IMR-90 (cell line): ENCODE measurements around the gene CA11. TPM values are rescaled to one million over a fixed set of nuclear protein-coding genes. Genes with fewer than 3 reads are reported as not detected.

Experiments used
- ATAC-seq: fragments of 200-7000 bp; cut with Tn5 transposase; 2 replicates; pipeline ENCODE4 v1.9.1; 2020; ENCODE audit warnings: low read depth, mild to moderate bottlenecking, moderate library complexity
- BruUV-seq: library from RNA; stranded (reverse); fragments of 400-500 nt; replicated peaks from 2 replicates; lab custom pipeline; 2021; lab: Mats Ljungman, UMichigan
- CTCF ChIA-PET: fragments of 300-600 bp; formaldehyde crosslinking; extraction: SDS; loops from one replicate; lab custom pipeline; 2021; ENCODE audit warnings: antibody characterized with exemption; lab: Yijun Ruan, JAX
- POLR2A ChIA-PET: fragments of 300-600 bp; sonication (Branson Sonifier 250); formaldehyde crosslinking; loops from one replicate; lab custom pipeline; 2022; ENCODE audit warnings: antibody characterized with exemption; ENCODE audit not compliant: unreplicated experiment; lab: Charles Lee
- DNase-seq: peaks from one replicate; pipeline ENCODE4 v3.0.0; 2013
- H2AFZ ChIP-seq: replicated peaks from 2 replicates; pipeline ENCODE3; 2013; ENCODE audit warnings: low read length, mild to moderate bottlenecking; ENCODE audit not compliant: poor library complexity
- H2AK5ac ChIP-seq: 2 replicates; pipeline ENCODE4 v1.6.1; 2013; ENCODE audit warnings: low read depth, low read length, inconsistent platforms
- H2AK9ac ChIP-seq: replicated peaks from 2 replicates; pipeline ENCODE3; 2013; ENCODE audit warnings: mild to moderate bottlenecking, low read depth, low read length, moderate library complexity; ENCODE audit not compliant: poor library complexity
- H2BK120ac ChIP-seq: 2 replicates; pipeline ENCODE4 v1.6.1; 2013; ENCODE audit warnings: low read depth, low read length, inconsistent platforms
- H2BK15ac ChIP-seq: 3 replicates; pipeline ENCODE4 v1.6.1; 2013; ENCODE audit warnings: low read depth, low read length, inconsistent platforms
- H2BK20ac ChIP-seq: 2 replicates; pipeline ENCODE4 v1.6.1; 2013; ENCODE audit warnings: low read depth, mild to moderate bottlenecking, inconsistent platforms, low read length, moderate library complexity
- H2BK5ac ChIP-seq: 2 replicates; pipeline ENCODE4 v1.6.1; 2013; ENCODE audit warnings: mild to moderate bottlenecking, low read depth, low read length, inconsistent platforms; ENCODE audit not compliant: poor library complexity, severe bottlenecking
- H3K14ac ChIP-seq: replicated peaks from 2 replicates; pipeline ENCODE4 v1.6.1; 2013; ENCODE audit warnings: low read depth, low read length, inconsistent platforms
- H3K18ac ChIP-seq: 2 replicates; pipeline ENCODE4 v1.6.1; 2013; ENCODE audit warnings: low read depth, low read length, control low read depth
- H3K23ac ChIP-seq: 2 replicates; pipeline ENCODE4 v1.6.1; 2013; ENCODE audit warnings: low read depth, low read length, inconsistent platforms
- H3K27ac ChIP-seq: 2 replicates; pipeline ENCODE4 v1.5.1; 2013; ENCODE audit warnings: mild to moderate bottlenecking, control low read depth, low read length; ENCODE audit not compliant: insufficient read depth
- H3K27me3 ChIP-seq: 2 replicates; pipeline ENCODE4 v1.6.1; 2013; ENCODE audit warnings: low read length; ENCODE audit not compliant: control insufficient read depth, insufficient read depth
- H3K36me3 ChIP-seq: 2 replicates; pipeline ENCODE4 v1.6.1; 2013; ENCODE audit warnings: low read length, mixed read lengths; ENCODE audit not compliant: control insufficient read depth, insufficient read depth
- H3K4ac ChIP-seq: 2 replicates; pipeline ENCODE4 v1.6.1; 2013; ENCODE audit warnings: low read depth, low read length, inconsistent platforms
- H3K4me1 ChIP-seq: 2 replicates; pipeline ENCODE4 v1.6.1; 2013; ENCODE audit warnings: low read length, mixed read lengths; ENCODE audit not compliant: control insufficient read depth, insufficient read depth
- H3K4me2 ChIP-seq: 2 replicates; pipeline ENCODE4 v1.6.1; 2013; ENCODE audit warnings: low read depth, mild to moderate bottlenecking, control low read depth, low read length, moderate library complexity
- H3K4me3 ChIP-seq: 2 replicates; pipeline ENCODE4 v1.5.1; 2013; ENCODE audit warnings: low read depth, mild to moderate bottlenecking, control low read depth, low read length, moderate library complexity; ENCODE audit not compliant: insufficient read depth
- H3K56ac ChIP-seq: 2 replicates; pipeline ENCODE4 v1.6.1; 2013; ENCODE audit warnings: low read length, inconsistent platforms; ENCODE audit not compliant: insufficient read depth; ENCODE audit errors: extremely low read depth
- H3K79me1 ChIP-seq, 2 experiments: 2 replicates each; pipeline ENCODE4 v1.6.1; 2013; ENCODE audit warnings: low read length in 2 of 2, inconsistent platforms in 1 of 2, low read depth in 1 of 2
- H3K9ac ChIP-seq: 2 replicates; pipeline ENCODE4 v1.6.1; 2013; ENCODE audit warnings: low read depth, low read length, control low read depth
- H3K9me1 ChIP-seq: 2 replicates; pipeline ENCODE4 v1.6.1; 2013; ENCODE audit warnings: low read length, inconsistent platforms; ENCODE audit not compliant: insufficient read depth
- H3K9me3 ChIP-seq: 2 replicates; pipeline ENCODE4 v1.6.1; 2013; ENCODE audit warnings: low read length; ENCODE audit not compliant: control insufficient read depth, insufficient read depth
- H4K20me1 ChIP-seq: 2 replicates; pipeline ENCODE4 v1.6.1; 2013; ENCODE audit warnings: low read length, inconsistent platforms; ENCODE audit not compliant: insufficient read depth
- H4K5ac ChIP-seq: 2 replicates; pipeline ENCODE4 v1.6.1; 2013; ENCODE audit warnings: mild to moderate bottlenecking, low read depth, low read length, control low read depth
- H4K8ac ChIP-seq, 2 experiments: 2 replicates each; pipeline ENCODE4 v1.6.1; 2013; ENCODE audit warnings: low read depth in 2 of 2, low read length in 2 of 2, control low read depth in 1 of 2, inconsistent platforms in 1 of 2
- H4K91ac ChIP-seq: 2 replicates; pipeline ENCODE4 v1.6.1; 2013; ENCODE audit warnings: low read depth, low read length, inconsistent platforms; ENCODE audit not compliant: insufficient read depth
- CEBPB ChIP-seq: IDR thresholded peaks from 2 replicates; pipeline ENCODE4 v1.6.1; 2012; ENCODE audit warnings: low read depth, low read length, improper control_type of control experiment
- FOS ChIP-seq: fragments of 150-350 bp; IDR thresholded peaks from 2 replicates; pipeline ENCODE4 v1.6.1; 2016; ENCODE audit warnings: low read depth, low read length
- MAFK ChIP-seq: IDR thresholded peaks from 2 replicates; pipeline ENCODE4 v1.6.1; 2012; ENCODE audit warnings: low read depth, low read length, improper control_type of control experiment
- MAZ ChIP-seq: IDR thresholded peaks from 2 replicates; pipeline ENCODE4 v1.6.1; 2012; ENCODE audit warnings: low read depth, mild to moderate bottlenecking, low read length, improper control_type of control experiment, moderate library complexity, borderline replicate concordance
- MXI1 ChIP-seq: IDR thresholded peaks from 2 replicates; pipeline ENCODE4 v1.6.1; 2012; ENCODE audit warnings: low read depth, mild to moderate bottlenecking, low read length, moderate library complexity, borderline replicate concordance
- NFE2L2 ChIP-seq: fragments of 150-350 bp; IDR thresholded peaks from 2 replicates; pipeline ENCODE4 v1.6.1; 2016; ENCODE audit warnings: low read depth, mild to moderate bottlenecking, low read length
- POLR2A ChIP-seq: IDR thresholded peaks from 2 replicates; pipeline ENCODE4 v1.6.1; 2012; ENCODE audit warnings: mild to moderate bottlenecking, low read depth, low read length
- RAD21 ChIP-seq: IDR thresholded peaks from 2 replicates; pipeline ENCODE4 v1.6.1; 2012; ENCODE audit warnings: low read length, improper control_type of control experiment
- RCOR1 ChIP-seq: IDR thresholded peaks from 2 replicates; pipeline ENCODE4 v1.6.1; 2012; ENCODE audit warnings: mild to moderate bottlenecking, low read length, improper control_type of control experiment; ENCODE audit not compliant: insufficient replicate concordance
- SMC3 ChIP-seq: fragments of 150-350 bp; IDR thresholded peaks from 2 replicates; pipeline ENCODE4 v1.6.1; 2016; ENCODE audit warnings: low read depth, mild to moderate bottlenecking, antibody characterized with exemption, low read length, moderate library complexity
- whole genome bisulfite sequencing, 2 experiments: methylation state at CpG; one replicate each; pipeline versions ENCODE4 v1.1.5 to v1.1.7; 2013; ENCODE audit warnings: missing lambda C conversion rate in 2 of 2; ENCODE audit not compliant: insufficient read length in 1 of 2; ENCODE audit errors: extremely low coverage in 2 of 2; 5-methylcytosine and 5-hydroxymethylcytosine counted together
- dilution Hi-C: fragments of 300-500 bp; cut with HindIII; formaldehyde crosslinking; loops from one replicate; pipeline ENCODE4 v1.14.3; 2018; ENCODE audit warnings: low sequenced_read_pairs; ENCODE audit not compliant: unreplicated experiment
- in situ Hi-C: fragments of 300-500 bp; cut with MboI; formaldehyde crosslinking; loops from 3 replicates; pipeline ENCODE4 v1.14.3; 2019; ENCODE audit warnings: low sequenced_read_pairs, inconsistent platforms, mixed read lengths
- intact Hi-C: fragments of 100-400 bp; cut with micrococcal nuclease; formaldehyde crosslinking; loops from 2 replicates; pipeline ENCODE4 v1.10.0; 2022
- polyA plus RNA-seq, 3 experiments: library from polyadenylated mRNA; depleted of rRNA; stranded (reverse); fragments of >200 nt; gene quantifications; 2 replicates each; pipeline ENCODE4 v1.2.3, GENCODE V29; 2012; ENCODE audit warnings: low replicate concordance in 1 of 3
- total RNA-seq: library from RNA; depleted of rRNA; stranded (reverse); fragments of >200 nt; gene quantifications from 2 replicates; pipeline ENCODE4 v1.2.3, GENCODE V29; 2012
- TF ChIP-seq, protein P1 (sequence below): fragments of 150-350 bp; IDR thresholded peaks from 2 replicates; pipeline ENCODE4 v1.6.1; 2017; ENCODE audit warnings: mild to moderate bottlenecking, antibody characterized with exemption, low read length, low read depth
- TF ChIP-seq, protein P2 (sequence below): fragments of 150-350 bp; IDR thresholded peaks from 2 replicates; pipeline ENCODE4 v1.6.1; 2016; ENCODE audit warnings: low read depth, mild to moderate bottlenecking, low read length, moderate library complexity, borderline replicate concordance
- TF ChIP-seq, protein P3 (sequence below): conservative IDR thresholded peaks from 2 replicates; pipeline ENCODE4 v1.5.1; 2012; ENCODE audit warnings: mild to moderate bottlenecking, low read depth, low read length, improper control_type of control experiment

Gene CA11
- total and polyA plus RNA-seq, 2 of the 4 experiments (the other 2 are of a cell fraction): 1.3 to 2.9 TPM

DNA sequence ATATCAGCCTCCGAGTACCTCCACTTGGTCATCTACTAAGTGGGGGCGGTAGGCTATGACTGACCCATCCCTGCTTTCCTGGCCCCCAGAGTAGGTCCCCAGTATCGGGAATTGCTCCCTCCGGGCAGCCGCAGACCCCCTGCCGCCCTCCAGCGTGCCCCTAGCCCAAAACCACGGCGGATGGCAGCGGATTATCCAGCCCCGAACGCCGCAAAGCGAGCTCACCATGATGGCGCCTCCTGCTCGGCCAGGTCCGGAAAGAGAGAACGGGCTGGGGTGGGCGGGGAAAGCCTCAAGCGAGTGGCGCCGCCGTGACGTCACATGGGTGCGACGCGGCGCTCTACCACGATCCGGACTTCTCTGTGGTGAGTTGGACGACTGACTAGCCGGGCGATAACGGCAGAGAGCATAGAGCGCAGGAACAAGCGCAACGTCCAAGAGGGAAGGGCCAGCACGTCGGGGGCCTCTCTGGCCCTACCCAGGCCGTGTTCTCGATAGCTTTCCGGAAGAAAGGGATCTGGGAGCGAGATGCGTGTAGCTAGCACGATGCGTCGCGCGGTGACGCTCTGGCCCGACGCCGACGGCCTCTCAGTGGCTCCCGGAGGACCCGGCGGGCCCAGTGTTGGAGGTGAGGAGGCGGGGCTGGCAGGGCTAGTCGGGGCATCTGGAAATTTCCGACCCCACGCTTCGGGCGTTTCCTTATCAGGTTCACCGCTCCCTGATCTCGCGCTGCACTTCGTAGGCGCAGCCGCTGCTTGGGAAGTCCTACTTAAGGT, 26.9 kb downstream of the CA11 start, which contains the start of the genes RPL18 and SPHK2:
Gene RPL18, minus strand, starts transcription at position 263 of the 776 bp plus-strand sequence. Its CDS starts 35 bp downstream, at position 228.
Gene SPHK2, plus strand, starts transcription at position 591 of the 776 bp plus-strand sequence. CDS start 1,009 bp downstream, outside the sequence.
- Histone ChIP-seq H2AK9ac (peak within 1 kb of the TSS; percentile 98), H3K56ac (peak within 1 kb of the TSS; percentile 93), H2AK5ac (peak within 1 kb of the TSS; percentile 93), H4K20me1 (peaks cover 46% of the 10 kb centered on the region), H3K9me3 (no peaks in the 10 kb centered on the region), H3K27ac (peak within 1 kb of the TSS; percentile 77), H2AFZ (peak within 1 kb of the TSS; percentile 94), H2BK5ac (peak within 1 kb of the TSS; percentile 86), H4K8ac (peak within 1 kb of the TSS; percentile 85 to 97), H3K4me1 (peaks cover 12% of the 10 kb centered on the region), H3K23ac (peak within 1 kb of the TSS; percentile 92), H3K27me3 (no peaks in the 10 kb centered on the region), H3K18ac (peak within 1 kb of the TSS; percentile 73), H3K4ac (peak within 1 kb of the TSS; percentile 96), H3K79me1 (peaks cover 16 to 59% of the 10 kb centered on the region in 2 experiments; a peak in 3 of 4 replicates), H2BK15ac (no peak within 1 kb of the TSS; the same call in 2 of the 3 replicates), H3K9me1 (peaks cover 4% of the 10 kb centered on the region), H3K14ac (peak within 1 kb of the TSS; percentile 97), H3K4me3 (peak within 1 kb of the TSS; percentile 82), H4K91ac (peak within 1 kb of the TSS; percentile 80), H2BK20ac (no peak within 1 kb of the TSS; the same call in none of the 2 replicates), H2BK120ac (peak within 1 kb of the TSS; percentile 71), H4K5ac (peak within 1 kb of the TSS; percentile 95), H3K4me2 (peak within 1 kb of the TSS; percentile 97), H3K9ac (peak within 1 kb of the TSS; percentile 99), H3K36me3 (peaks cover 28% of the 10 kb centered on the region)
- 0% methylated on average over 38 of the region's 69 CpGs; no CpG with 5 or more reads in 1 of the 2 experiments for WGBS, 2 experiments
- no TSS peak for BruUV-seq
- CTCF ChIA-PET: no interaction called here
- POLR2A ChIA-PET: interaction anchor here (0.6 to 0.9 kb wide), 3 partner anchors 13 to 1027 kb away, joined by 3 to 4 read pairs (median 3); partner anchors contain the start of gene DBP
- dilution Hi-C loops: no loop called here
- in situ Hi-C loops: no loop called here
- ATAC-seq (peak; percentile 83), DNase-seq (peak; percentile 100)
- intact Hi-C loops: no loop called here
- no peak for TF ChIP-seq RCOR1
- no peak for TF ChIP-seq RAD21
- TF ChIP-seq POLR2A: peak; percentile 99
- peak; percentile 81 for TF ChIP-seq MAZ
- TF ChIP-seq, protein P1, sequence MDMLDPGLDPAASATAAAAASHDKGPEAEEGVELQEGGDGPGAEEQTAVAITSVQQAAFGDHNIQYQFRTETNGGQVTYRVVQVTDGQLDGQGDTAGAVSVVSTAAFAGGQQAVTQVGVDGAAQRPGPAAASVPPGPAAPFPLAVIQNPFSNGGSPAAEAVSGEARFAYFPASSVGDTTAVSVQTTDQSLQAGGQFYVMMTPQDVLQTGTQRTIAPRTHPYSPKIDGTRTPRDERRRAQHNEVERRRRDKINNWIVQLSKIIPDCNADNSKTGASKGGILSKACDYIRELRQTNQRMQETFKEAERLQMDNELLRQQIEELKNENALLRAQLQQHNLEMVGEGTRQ: peak; percentile 35; the same call in 1 of the 2 replicates
- TF ChIP-seq SMC3: no peak
- TF ChIP-seq FOS: no peak
- peak; percentile 86; the same call in 1 of the 2 replicates for TF ChIP-seq MXI1
- TF ChIP-seq MAFK: peak; percentile 2; the same call in 1 of the 2 replicates
- TF ChIP-seq, protein P2, sequence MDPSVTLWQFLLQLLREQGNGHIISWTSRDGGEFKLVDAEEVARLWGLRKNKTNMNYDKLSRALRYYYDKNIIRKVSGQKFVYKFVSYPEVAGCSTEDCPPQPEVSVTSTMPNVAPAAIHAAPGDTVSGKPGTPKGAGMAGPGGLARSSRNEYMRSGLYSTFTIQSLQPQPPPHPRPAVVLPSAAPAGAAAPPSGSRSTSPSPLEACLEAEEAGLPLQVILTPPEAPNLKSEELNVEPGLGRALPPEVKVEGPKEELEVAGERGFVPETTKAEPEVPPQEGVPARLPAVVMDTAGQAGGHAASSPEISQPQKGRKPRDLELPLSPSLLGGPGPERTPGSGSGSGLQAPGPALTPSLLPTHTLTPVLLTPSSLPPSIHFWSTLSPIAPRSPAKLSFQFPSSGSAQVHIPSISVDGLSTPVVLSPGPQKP: no peak
- TF ChIP-seq NFE2L2: peak; percentile 43; the same call in 1 of the 2 replicates
- TF ChIP-seq, protein P3, sequence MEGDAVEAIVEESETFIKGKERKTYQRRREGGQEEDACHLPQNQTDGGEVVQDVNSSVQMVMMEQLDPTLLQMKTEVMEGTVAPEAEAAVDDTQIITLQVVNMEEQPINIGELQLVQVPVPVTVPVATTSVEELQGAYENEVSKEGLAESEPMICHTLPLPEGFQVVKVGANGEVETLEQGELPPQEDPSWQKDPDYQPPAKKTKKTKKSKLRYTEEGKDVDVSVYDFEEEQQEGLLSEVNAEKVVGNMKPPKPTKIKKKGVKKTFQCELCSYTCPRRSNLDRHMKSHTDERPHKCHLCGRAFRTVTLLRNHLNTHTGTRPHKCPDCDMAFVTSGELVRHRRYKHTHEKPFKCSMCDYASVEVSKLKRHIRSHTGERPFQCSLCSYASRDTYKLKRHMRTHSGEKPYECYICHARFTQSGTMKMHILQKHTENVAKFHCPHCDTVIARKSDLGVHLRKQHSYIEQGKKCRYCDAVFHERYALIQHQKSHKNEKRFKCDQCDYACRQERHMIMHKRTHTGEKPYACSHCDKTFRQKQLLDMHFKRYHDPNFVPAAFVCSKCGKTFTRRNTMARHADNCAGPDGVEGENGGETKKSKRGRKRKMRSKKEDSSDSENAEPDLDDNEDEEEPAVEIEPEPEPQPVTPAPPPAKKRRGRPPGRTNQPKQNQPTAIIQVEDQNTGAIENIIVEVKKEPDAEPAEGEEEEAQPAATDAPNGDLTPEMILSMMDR: 0 out of 2 replicates have a peak, but pooled peaks have one; percentile 0
- TF ChIP-seq CEBPB: 0 out of 2 replicates have a peak, but pooled peaks have one; percentile 10
